Kidney (tissue), 13 donors: ENCODE data around the gene MSL3B.

ENCODE experiments used
- DNase-seq, 5 donors: peaks; one replicate each; pipeline ENCODE4 v3.0.0-alpha.2; 2013 to 2020
- FAIRE-seq: peaks from 2 replicates; lab custom pipeline; 2012; peaks lifted over from hg19 to GRCh38; lab: Jason Lieb, UNC
- H3K27ac ChIP-seq, 2 donors: one replicate each; pipeline ENCODE4 v1.7.0; 2013; ENCODE audit warnings: low read depth in 2 of 2, low read length in 2 of 2, inconsistent platforms in 1 of 2
- H3K27me3 ChIP-seq: one replicate; pipeline ENCODE4 v1.7.1; 2013; ENCODE audit warnings: low read length, inconsistent platforms; ENCODE audit not compliant: control insufficient read depth, insufficient read depth
- H3K36me3 ChIP-seq, 3 donors: one replicate each; pipeline versions ENCODE4 v1.7.0 to v1.7.1; 2013; ENCODE audit warnings: low read length in 3 of 3, control low read depth in 1 of 3, inconsistent platforms in 1 of 3; ENCODE audit not compliant: insufficient read depth in 3 of 3, control insufficient read depth in 2 of 3
- H3K4me1 ChIP-seq, 3 donors: one replicate each; pipeline versions ENCODE4 v1.7.0 to v1.7.1; 2013; ENCODE audit warnings: low read length in 3 of 3, inconsistent platforms in 1 of 3, low read depth in 1 of 3; ENCODE audit not compliant: control insufficient read depth in 2 of 3, insufficient read depth in 2 of 3
- H3K4me3 ChIP-seq, 3 donors: one replicate each; pipeline versions ENCODE4 v1.7.0 to v1.8.1; 2013; ENCODE audit warnings: low read length in 3 of 3, control low read depth in 1 of 3, inconsistent platforms in 1 of 3
- H3K9ac ChIP-seq, 3 donors: one replicate each; pipeline versions ENCODE4 v1.7.0 to v1.7.1; 2013; ENCODE audit warnings: low read length in 3 of 3, control low read depth in 1 of 3, inconsistent platforms in 1 of 3
- H3K9me3 ChIP-seq, 3 donors: one replicate each; pipeline versions ENCODE4 v1.7.0 to v1.7.1; 2013; ENCODE audit warnings: low read length in 3 of 3, control low read depth in 1 of 3, inconsistent platforms in 1 of 3; ENCODE audit not compliant: control insufficient read depth in 2 of 3, insufficient read depth in 1 of 3
- intact Hi-C: fragments of 100-400 bp; cut with DNase I; formaldehyde crosslinking; loops from one replicate; pipeline ENCODE4 v1.11.1; 2022
- TF ChIP-seq, protein P1 (sequence below): IDR thresholded peaks from 3 replicates; pipeline ENCODE4 v1.5.1; 2012; ENCODE audit warnings: mild to moderate bottlenecking, moderate library complexity, borderline replicate concordance; ENCODE audit not compliant: insufficient read depth; ENCODE audit errors: extremely low read depth
- donor health status: control.
- donor health status: control.
- donor health status: control.
- donor health status: control.
- donor health status: control.
- donor health status: DM: yes; HTN: yes; CAD: no.
- donor health status: Normal renal cell carcinoma (clear cell type).

Gene MSL3B

DNA sequence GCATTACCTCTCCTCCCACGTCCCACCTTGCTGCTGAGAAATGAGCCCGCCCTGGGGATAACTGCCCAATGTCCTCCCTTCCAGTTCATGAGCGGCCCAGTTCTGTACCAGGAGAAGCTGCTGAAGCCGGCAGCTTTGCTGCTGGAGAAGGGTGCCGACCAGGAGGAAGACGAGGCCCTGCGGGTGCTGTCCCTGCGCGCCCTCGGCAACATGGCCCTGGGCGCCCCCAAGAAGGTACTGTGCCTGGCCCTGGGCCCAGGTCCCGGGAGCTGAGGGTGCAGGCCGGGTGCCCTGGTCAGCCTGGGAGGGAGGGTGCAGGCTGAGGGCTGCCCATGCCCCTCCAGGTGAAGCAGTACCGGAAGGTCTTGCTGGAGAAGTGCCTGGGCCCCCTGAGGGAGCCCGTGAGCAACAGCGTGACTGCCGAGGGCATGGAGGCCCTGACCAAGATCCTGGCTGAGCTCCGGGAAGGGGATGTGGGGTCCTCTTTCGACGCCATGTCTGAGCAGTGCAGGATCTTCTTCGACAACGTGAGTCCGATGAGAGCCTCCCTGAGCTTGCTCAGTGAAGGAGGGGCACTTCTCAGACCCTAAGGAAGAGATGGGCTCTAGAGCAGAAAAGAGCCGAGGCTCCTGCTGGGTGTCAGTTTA, 39.5 kb downstream of the MSL3B start:
- intact Hi-C loops: no loop called here
- Histone ChIP-seq H3K4me1 (no peaks in the 10 kb centered on the region), H3K27me3 (no peaks in the 10 kb centered on the region), H3K9ac (no peak overlapping the region), H3K4me3 (no peak overlapping the region), H3K9me3 (no peaks in the 10 kb centered on the region), H3K36me3 (no peaks in the 10 kb centered on the region), H3K27ac (no peak overlapping the region)
- TF ChIP-seq, protein P1, sequence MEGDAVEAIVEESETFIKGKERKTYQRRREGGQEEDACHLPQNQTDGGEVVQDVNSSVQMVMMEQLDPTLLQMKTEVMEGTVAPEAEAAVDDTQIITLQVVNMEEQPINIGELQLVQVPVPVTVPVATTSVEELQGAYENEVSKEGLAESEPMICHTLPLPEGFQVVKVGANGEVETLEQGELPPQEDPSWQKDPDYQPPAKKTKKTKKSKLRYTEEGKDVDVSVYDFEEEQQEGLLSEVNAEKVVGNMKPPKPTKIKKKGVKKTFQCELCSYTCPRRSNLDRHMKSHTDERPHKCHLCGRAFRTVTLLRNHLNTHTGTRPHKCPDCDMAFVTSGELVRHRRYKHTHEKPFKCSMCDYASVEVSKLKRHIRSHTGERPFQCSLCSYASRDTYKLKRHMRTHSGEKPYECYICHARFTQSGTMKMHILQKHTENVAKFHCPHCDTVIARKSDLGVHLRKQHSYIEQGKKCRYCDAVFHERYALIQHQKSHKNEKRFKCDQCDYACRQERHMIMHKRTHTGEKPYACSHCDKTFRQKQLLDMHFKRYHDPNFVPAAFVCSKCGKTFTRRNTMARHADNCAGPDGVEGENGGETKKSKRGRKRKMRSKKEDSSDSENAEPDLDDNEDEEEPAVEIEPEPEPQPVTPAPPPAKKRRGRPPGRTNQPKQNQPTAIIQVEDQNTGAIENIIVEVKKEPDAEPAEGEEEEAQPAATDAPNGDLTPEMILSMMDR: no peak
- FAIRE-seq: no peak
- peak in 2 of 5 donors; percentile 6 to 20 for DNase-seq

- intact Hi-C loops: no loop called here
- Histone ChIP-seq H3K4me1 (no peaks in the 10 kb centered on the region), H3K36me3 (no peaks in the 10 kb centered on the region), H3K9me3 (no peaks in the 10 kb centered on the region), H3K9ac (no peak overlapping the region), H3K27ac (no peak overlapping the region), H3K27me3 (no peaks in the 10 kb centered on the region), H3K4me3 (no peak overlapping the region)
- peak in 2 of 5 donors; percentile 10 to 18 for DNase-seq
- TF ChIP-seq, protein P1: no peak
- no peak for FAIRE-seq
Measured at GRCh38 chr2:233824373-233824772, 43.8 kb downstream of the MSL3B start.

DNA sequence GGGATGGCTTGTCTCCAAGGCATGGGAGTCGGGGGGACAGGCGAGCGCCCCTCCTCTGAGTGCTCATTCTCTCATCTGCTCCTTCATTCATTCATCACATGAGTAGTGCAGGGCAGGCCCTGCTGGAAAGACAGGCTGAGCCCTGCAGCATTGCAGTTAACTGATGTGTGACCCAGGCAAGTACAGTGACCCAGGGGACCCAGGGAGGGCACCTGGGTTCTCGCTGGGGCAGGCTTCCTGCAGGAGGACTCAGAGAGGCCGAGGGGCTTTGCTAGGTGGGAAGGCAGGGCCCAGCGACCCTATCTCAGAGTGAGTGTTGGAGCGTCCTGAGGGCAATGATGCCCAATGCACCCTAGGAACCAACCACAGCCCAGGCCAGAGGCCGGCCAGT, 44.5 kb downstream of the MSL3B start:
- Histone ChIP-seq H3K4me3 (no peak overlapping the region), H3K9me3 (no peaks in the 10 kb centered on the region), H3K4me1 (no peaks in the 10 kb centered on the region), H3K9ac (no peak overlapping the region), H3K27ac (no peak overlapping the region), H3K36me3 (no peaks in the 10 kb centered on the region), H3K27me3 (no peaks in the 10 kb centered on the region)
- DNase-seq (no peak), FAIRE-seq (no peak)
- TF ChIP-seq, protein P1: no peak
- intact Hi-C loops: no loop called here
